CD14-positive monocyte (primary cell): ENCODE results near the gene MRPS33. TPM values are rescaled to one million over a fixed set of nuclear protein-coding genes. Genes with fewer than 3 reads are reported as not detected.

Experiments used
- DNase-seq, 3 donors: peaks; one replicate each; pipeline ENCODE4 v3.0.0-alpha.2; 2011 to 2022
- H2AFZ ChIP-seq: 2 replicates; pipeline ENCODE4 v1.6.0; 2012; ENCODE audit warnings: mild to moderate bottlenecking, low read depth, low read length, inconsistent platforms; ENCODE audit not compliant: insufficient read depth, poor library complexity, severe bottlenecking
- H3K27ac ChIP-seq, 2 donors: 1 replicate in 1 of 2; 2 replicates in 1 of 2; pipeline ENCODE4 v1.5.1; 2012 to 2013; ENCODE audit warnings: low read length in 2 of 2, control low read depth in 1 of 2, inconsistent platforms in 1 of 2, low read depth in 1 of 2, mild to moderate bottlenecking in 1 of 2
- H3K27me3 ChIP-seq, 2 donors: one replicate each; pipeline versions ENCODE4 v1.6.0 to v1.6.1; 2011 to 2013; ENCODE audit warnings: low read length in 2 of 2; ENCODE audit not compliant: control insufficient read depth in 2 of 2, insufficient read depth in 2 of 2
- H3K36me3 ChIP-seq, 2 donors: replicated peaks in 1 of 2; 1 replicate in 1 of 2; 2 replicates in 1 of 2; pipeline versions ENCODE4 v1.5.1 to v1.6.1; 2012 to 2013; ENCODE audit warnings: low read length in 2 of 2, control low read depth in 1 of 2, inconsistent platforms in 1 of 2, mild to moderate bottlenecking in 1 of 2; ENCODE audit not compliant: insufficient read depth in 2 of 2, control insufficient read depth in 1 of 2
- H3K4me1 ChIP-seq, 2 donors: 1 replicate in 1 of 2; 2 replicates in 1 of 2; pipeline versions ENCODE4 v1.5.1 to v1.6.1; 2012 to 2013; ENCODE audit warnings: low read length in 2 of 2, control low read depth in 1 of 2, inconsistent platforms in 1 of 2, mild to moderate bottlenecking in 1 of 2, moderate library complexity in 1 of 2; ENCODE audit not compliant: insufficient read depth in 2 of 2, control insufficient read depth in 1 of 2
- H3K4me2 ChIP-seq: replicated peaks from 2 replicates; pipeline ENCODE3; 2012; ENCODE audit warnings: low read length, moderate library complexity, mild to moderate bottlenecking; ENCODE audit not compliant: poor library complexity, severe bottlenecking; ENCODE audit errors: extremely low read depth
- H3K4me3 ChIP-seq, 3 experiments: fragments of 200-600 bp in 1 of 3; sonication (generic) in 1 of 3; replicated peaks in 1 of 3; 1 replicate in 2 of 3; 2 replicates in 1 of 3; pipeline ENCODE4 v1.5.1; 2011 to 2013; ENCODE audit warnings: low read length in 3 of 3, mild to moderate bottlenecking in 3 of 3, control low read depth in 2 of 3, low read depth in 2 of 3, inconsistent platforms in 1 of 3, moderate library complexity in 1 of 3
- H3K79me2 ChIP-seq: 2 replicates; pipeline ENCODE4 v1.6.0; 2012; ENCODE audit warnings: mild to moderate bottlenecking, control low read depth, inconsistent platforms, low read length, moderate library complexity; ENCODE audit not compliant: insufficient read depth
- H3K9ac ChIP-seq: 2 replicates; pipeline ENCODE4 v1.6.0; 2017; ENCODE audit warnings: low read length, mild to moderate bottlenecking; ENCODE audit not compliant: insufficient read depth, poor library complexity, severe bottlenecking
- H3K9me3 ChIP-seq, 2 donors: replicated peaks in 1 of 2; 1 replicate in 1 of 2; 2 replicates in 1 of 2; pipeline versions ENCODE4 v1.5.1 to v1.6.1; 2012 to 2013; ENCODE audit warnings: low read length in 2 of 2, control low read depth in 1 of 2; ENCODE audit not compliant: control insufficient read depth in 1 of 2, insufficient read depth in 1 of 2
- H4K20me1 ChIP-seq: 2 replicates; pipeline ENCODE4 v1.6.0; 2012; ENCODE audit warnings: mild to moderate bottlenecking, low read length, control low read depth, moderate library complexity; ENCODE audit not compliant: insufficient read depth
- H3K27ac Mint-ChIP-seq, 7 donors: one replicate each; pipeline ENCODE4 v1.8.0; 2020; ENCODE audit warnings: mild to moderate bottlenecking in 7 of 7, mixed read lengths in 7 of 7, moderate library complexity in 6 of 7, inconsistent platforms in 2 of 7
- H3K27me3 Mint-ChIP-seq, 3 donors: one replicate each; pipeline ENCODE4 v1.8.0; 2021 to 2022; ENCODE audit warnings: low read depth in 3 of 3, mild to moderate bottlenecking in 3 of 3, mixed read lengths in 3 of 3, moderate library complexity in 3 of 3, inconsistent platforms in 1 of 3
- H3K36me3 Mint-ChIP-seq, 2 donors: one replicate each; pipeline ENCODE4 v1.8.0; 2020; ENCODE audit warnings: mixed read lengths in 2 of 2, inconsistent platforms in 1 of 2, mild to moderate bottlenecking in 1 of 2
- H3K4me1 Mint-ChIP-seq: one replicate; pipeline ENCODE4 v1.8.0; 2020; ENCODE audit warnings: mild to moderate bottlenecking, mixed read lengths
- H3K4me3 Mint-ChIP-seq, 2 donors: one replicate each; pipeline ENCODE4 v1.8.0; 2020; ENCODE audit warnings: mild to moderate bottlenecking in 2 of 2, mixed read lengths in 2 of 2, moderate library complexity in 1 of 2
- H3K9me3 Mint-ChIP-seq, 7 donors: one replicate each; pipeline ENCODE4 v1.8.0; 2020 to 2022; ENCODE audit warnings: mixed read lengths in 7 of 7, mild to moderate bottlenecking in 6 of 7, moderate library complexity in 6 of 7, inconsistent platforms in 2 of 7
- CTCF ChIP-seq: fragments of 200-600 bp; IDR thresholded peaks from one replicate; pipeline ENCODE4 v1.8.0; 2022; ENCODE audit warnings: antibody characterized with exemption, mild to moderate bottlenecking
- WGBS: methylation state at CpG from one replicate; pipeline ENCODE4 v1.1.5; 2013; ENCODE audit warnings: missing lambda C conversion rate; ENCODE audit not compliant: insufficient coverage; 5-methylcytosine and 5-hydroxymethylcytosine counted together
- intact Hi-C, 2 donors: fragments of 100-400 bp; cut with micrococcal nuclease; formaldehyde crosslinking; loops; one replicate each; pipeline versions ENCODE4 v1.15.0 to v1.15.1; 2023
- polyA plus RNA-seq, 3 donors: library from polyadenylated mRNA; depleted of rRNA in 1 of 3; unstranded in 2 of 3; stranded (reverse) in 1 of 3; fragments of 300-500 nt in 2 of 3; fragments of >200 nt in 1 of 3; fragmentation: Illumina TruSeq in 2 of 3; gene quantifications; 1 replicate in 2 of 3; 2 replicates in 1 of 3; pipeline ENCODE4 v1.2.3, GENCODE V29; 2012 to 2021

Gene MRPS33
- polyA plus RNA-seq, 3 donors = 8.9 to 52.7 (median 45.0) TPM

DNA sequence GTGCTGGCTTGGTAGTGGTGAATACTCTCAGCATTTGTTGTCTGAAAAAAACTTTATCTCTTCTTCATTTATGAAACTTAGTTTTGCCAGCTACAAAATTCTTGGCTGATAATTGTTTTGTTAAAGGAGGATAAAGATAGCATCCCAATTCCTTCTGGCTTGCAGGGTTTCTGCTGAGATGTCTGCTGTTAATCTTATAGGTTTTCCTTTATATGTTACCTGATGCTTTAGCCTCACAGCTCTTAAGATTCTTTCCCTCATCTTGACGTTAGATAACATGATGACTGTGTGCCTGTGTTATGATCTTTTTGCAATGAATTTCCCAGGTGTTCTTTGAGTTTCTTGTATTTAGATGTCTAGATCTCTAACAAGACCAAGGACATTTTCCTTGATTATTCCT is 9.9 kb upstream of the MRPS33 start:
- no peaks in the 10 kb centered on the region for H3K4me1 ChIP-seq
- no peak overlapping the region for H3K4me3 Mint-ChIP-seq
- H4K20me1 ChIP-seq = no peaks in the 10 kb centered on the region
- H3K27me3 ChIP-seq = peaks cover 1 to 3% of the 10 kb centered on the region in 2 donors
- peaks cover 25 to 31% of the 10 kb centered on the region in 2 donors for H3K9me3 ChIP-seq
- intact Hi-C loops = no loop called here
- H2AFZ ChIP-seq = no peak overlapping the region
- peaks cover 20 to 54% (median 45%) of the 10 kb centered on the region in 7 donors for H3K9me3 Mint-ChIP-seq
- no peaks in the 10 kb centered on the region for H3K4me1 Mint-ChIP-seq
- no peak for TF ChIP-seq CTCF
- no peak overlapping the region for H3K27ac Mint-ChIP-seq
- H3K79me2 ChIP-seq = no peaks in the 10 kb centered on the region
- peaks cover under 1 to 13% (median 11%) of the 10 kb centered on the region in 3 donors for H3K27me3 Mint-ChIP-seq
- no peaks in the 10 kb centered on the region for H3K36me3 Mint-ChIP-seq
- no peak overlapping the region for H3K4me3 ChIP-seq
- DNase-seq = no peak
- H3K36me3 ChIP-seq = no peaks in the 10 kb centered on the region
- H3K9ac ChIP-seq = no peak overlapping the region
- no peak overlapping the region for H3K27ac ChIP-seq
- no peak overlapping the region for H3K4me2 ChIP-seq
- no CpG with 5 or more reads among the region's 1 CpG for WGBS

GRCh38 chr7:141023295-141023694 is 8.5 kb upstream of the MRPS33 start:
- no peak for TF ChIP-seq CTCF
- Mint-ChIP-seq H3K36me3 (no peaks in the 10 kb centered on the region), H3K4me1 (no peaks in the 10 kb centered on the region), H3K27me3 (peaks cover 2 to 18% (median 17%) of the 10 kb centered on the region in 3 donors), H3K9me3 (peaks cover 13 to 43% (median 34%) of the 10 kb centered on the region in 7 donors), H3K27ac (no peak overlapping the region), H3K4me3 (no peak overlapping the region)
- Histone ChIP-seq H3K9me3 (peaks cover 13 to 26% of the 10 kb centered on the region in 2 donors), H3K9ac (no peak overlapping the region), H3K27me3 (peaks cover 5% of the 10 kb centered on the region in 2 donors), H3K36me3 (no peaks in the 10 kb centered on the region), H2AFZ (no peak overlapping the region), H3K4me2 (no peak overlapping the region), H3K4me3 (no peak overlapping the region), H4K20me1 (no peaks in the 10 kb centered on the region), H3K79me2 (no peaks in the 10 kb centered on the region), H3K27ac (no peak overlapping the region), H3K4me1 (no peaks in the 10 kb centered on the region)
- intact Hi-C loops = no loop called here
- no CpG with 5 or more reads among the region's 1 CpG for WGBS
- no peak for DNase-seq
